Activated CD4-positive, alpha-beta T cell treated with anti-CD3 and anti-CD28 coated beads, Interleukin-2, Interleukin-6, amounts not matched to agents 100 ng/mL and 50 ng/mL, durations not matched to agents 16 hours and 8 hours (primary cell): ENCODE results near the gene IL1RN.
"Not testable (repeated sequence)": the region's sequence is repeated elsewhere in the genome, so short reads cannot be mapped to it uniquely, and the experiment has no call there.

Experiments used
- DNase-seq: peaks from one replicate; pipeline ENCODE4 v3.0.0-alpha.2; 2020

Gene IL1RN

GRCh38 chr2:113126845-113127645 lies at the start of gene IL1RN:
Gene IL1RN (plus strand): TSS chr2:113127598. CDS start chr2:113127625, 27 bp downstream.
- DNase-seq, result peak; percentile 40

GRCh38 chr2:113077921-113078320 lies 49.5 kb upstream of the IL1RN start:
- DNase-seq, result no peak

- DNase-seq, result no peak
These were observed 49.0 kb upstream of the IL1RN start for GRCh38 chr2:113078350-113078839.

- no peak for DNase-seq
These were observed 48.3 kb upstream of the IL1RN start for GRCh38 chr2:113079131-113079530.

GRCh38 chr2:113080134-113080533 lies 47.3 kb upstream of the IL1RN start:
- peak; percentile 59 for DNase-seq

GRCh38 chr2:113081488-113082210 lies 45.7 kb upstream of the IL1RN start:
- DNase-seq, result no peak

- DNase-seq, result no peak
These were observed 44.1 kb upstream of the IL1RN start for GRCh38 chr2:113083296-113083695.

- DNase-seq, result peak; percentile 33
These were observed 43.0 kb upstream of the IL1RN start for GRCh38 chr2:113084249-113085000.

- no peak for DNase-seq
These were observed 41.9 kb upstream of the IL1RN start for GRCh38 chr2:113085542-113085941.

GRCh38 chr2:113088213-113088992 lies 39.0 kb upstream of the IL1RN start:
- DNase-seq, result no peak

- DNase-seq, result peak; percentile 62
These were observed 37.5 kb upstream of the IL1RN start for GRCh38 chr2:113089916-113090315.

- DNase-seq, result no peak
These were observed 36.0 kb upstream of the IL1RN start for GRCh38 chr2:113091231-113091896.

- no peak for DNase-seq
These were observed 34.4 kb upstream of the IL1RN start for GRCh38 chr2:113092864-113093612.

- DNase-seq, result no peak
These were observed 33.8 kb upstream of the IL1RN start for GRCh38 chr2:113093613-113093977.

GRCh38 chr2:113096306-113096705 lies 31.1 kb upstream of the IL1RN start:
- DNase-seq, result not testable (repeated sequence)

GRCh38 chr2:113096842-113097618 lies 30.4 kb upstream of the IL1RN start:
- peak; percentile 42 for DNase-seq

- peak; percentile 34 for DNase-seq
These were observed 29.4 kb upstream of the IL1RN start for GRCh38 chr2:113098041-113098440.

GRCh38 chr2:113098532-113098931 lies 28.9 kb upstream of the IL1RN start:
- DNase-seq, result no peak

GRCh38 chr2:113102133-113102532 lies 25.3 kb upstream of the IL1RN start:
- no peak for DNase-seq

GRCh38 chr2:113103277-113103676 lies 24.1 kb upstream of the IL1RN start:
- no peak for DNase-seq
